H54 (cell line): ENCODE data around the gene NUDCD3.

ENCODE experiments used
- DNase-seq: peaks from one replicate; pipeline ENCODE4 v3.0.0; 2011; ENCODE audit warnings: low spot score, mixed read lengths; ENCODE audit not compliant: insufficient read length
- FAIRE-seq: peaks from 3 replicates; lab custom pipeline; 2011; peaks lifted over from hg19 to GRCh38; lab: Jason Lieb, UNC
- POLR2A ChIP-seq: IDR thresholded peaks from 2 replicates; pipeline ENCODE4 v1.6.1; 2011; ENCODE audit warnings: low read depth, mild to moderate bottlenecking, low read length

NUDCD3 gene

GRCh38 chr7:44490351-44491200 lies at the start of gene NUDCD3:
Gene NUDCD3, minus strand, starts transcription at chr7:44490658. Its CDS starts 58 bp downstream, at chr7:44490600.
- peak; percentile 88 for TF ChIP-seq POLR2A
- DNase-seq (peak; percentile 97), FAIRE-seq (peak; percentile 53)

GRCh38 chr7:44539669-44540506 lies 49.4 kb upstream of the NUDCD3 start:
- DNase-seq (no peak), FAIRE-seq (no peak)
- no peak for TF ChIP-seq POLR2A

DNA sequence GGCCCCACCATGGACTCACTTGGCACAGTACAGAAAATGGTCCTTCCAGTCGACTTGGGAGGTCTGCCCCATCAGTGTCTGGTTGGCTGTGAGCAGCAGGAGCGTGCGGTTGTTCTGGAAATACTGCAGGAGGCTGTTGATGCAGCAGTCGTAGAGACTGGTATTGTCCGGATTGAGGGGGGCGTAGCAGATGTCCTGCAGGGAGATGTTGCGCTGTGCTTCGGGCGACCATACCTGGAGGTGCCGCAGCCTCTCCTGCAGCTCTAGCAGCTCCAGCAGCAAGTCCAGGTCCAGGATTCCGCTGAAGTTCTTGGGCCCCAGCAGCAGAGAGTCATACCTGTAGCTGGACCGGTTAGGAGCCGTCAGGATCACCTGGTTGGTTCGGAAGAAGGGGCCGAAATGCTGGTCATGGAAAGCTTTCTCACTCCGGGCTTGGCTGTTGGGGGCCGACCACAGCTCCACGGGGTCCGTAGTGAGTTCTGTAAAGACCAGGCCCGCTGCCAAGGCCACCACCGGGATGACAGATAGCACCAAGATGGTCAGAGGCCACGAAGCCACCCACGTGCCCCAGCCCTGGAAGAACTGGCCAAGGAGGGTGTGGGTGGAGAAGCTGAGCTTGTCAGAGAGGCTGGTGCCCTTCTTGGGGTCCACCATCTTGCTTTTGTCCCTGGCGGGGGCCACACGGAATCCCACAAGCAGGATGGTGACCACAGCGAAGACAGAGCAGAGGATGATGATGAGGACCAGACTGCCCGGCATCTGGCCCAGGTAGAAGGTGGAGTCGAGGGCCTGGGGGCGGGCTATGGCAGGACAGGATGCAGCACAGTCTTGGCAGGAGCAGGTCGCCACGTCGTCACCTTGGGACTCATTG lies 48.6 kb upstream of the NUDCD3 start:
- TF ChIP-seq POLR2A, result no peak
- FAIRE-seq (no peak), DNase-seq (no peak)

GRCh38 chr7:44538093-44538797 lies 47.8 kb upstream of the NUDCD3 start:
- DNase-seq (no peak), FAIRE-seq (no peak)
- no peak for TF ChIP-seq POLR2A

DNA sequence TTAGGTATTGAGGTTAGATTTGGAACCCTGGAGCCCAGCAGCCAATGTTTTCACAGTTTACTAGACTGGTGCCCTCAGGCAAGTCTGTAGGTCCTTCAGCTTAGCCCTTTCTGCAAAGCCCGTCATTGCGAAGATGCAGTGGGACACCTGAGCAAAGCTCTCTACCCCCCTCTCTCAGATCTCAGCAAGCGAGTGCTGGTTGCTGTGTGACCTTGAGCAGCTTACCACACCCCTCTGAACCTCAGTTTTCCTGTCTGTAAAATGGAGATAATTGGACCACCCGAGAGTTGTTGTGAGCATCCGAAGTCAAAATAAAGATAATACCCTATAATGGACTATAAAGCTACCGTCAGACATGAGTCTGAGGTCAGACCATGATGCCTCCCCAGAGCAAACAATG lies 47.0 kb upstream of the NUDCD3 start:
- FAIRE-seq (no peak), DNase-seq (no peak)
- TF ChIP-seq POLR2A, result no peak

- TF ChIP-seq POLR2A, result no peak
- DNase-seq, result no peak
- FAIRE-seq, result no peak
These were observed 45.6 kb upstream of the NUDCD3 start for GRCh38 chr7:44536090-44536489.

DNA sequence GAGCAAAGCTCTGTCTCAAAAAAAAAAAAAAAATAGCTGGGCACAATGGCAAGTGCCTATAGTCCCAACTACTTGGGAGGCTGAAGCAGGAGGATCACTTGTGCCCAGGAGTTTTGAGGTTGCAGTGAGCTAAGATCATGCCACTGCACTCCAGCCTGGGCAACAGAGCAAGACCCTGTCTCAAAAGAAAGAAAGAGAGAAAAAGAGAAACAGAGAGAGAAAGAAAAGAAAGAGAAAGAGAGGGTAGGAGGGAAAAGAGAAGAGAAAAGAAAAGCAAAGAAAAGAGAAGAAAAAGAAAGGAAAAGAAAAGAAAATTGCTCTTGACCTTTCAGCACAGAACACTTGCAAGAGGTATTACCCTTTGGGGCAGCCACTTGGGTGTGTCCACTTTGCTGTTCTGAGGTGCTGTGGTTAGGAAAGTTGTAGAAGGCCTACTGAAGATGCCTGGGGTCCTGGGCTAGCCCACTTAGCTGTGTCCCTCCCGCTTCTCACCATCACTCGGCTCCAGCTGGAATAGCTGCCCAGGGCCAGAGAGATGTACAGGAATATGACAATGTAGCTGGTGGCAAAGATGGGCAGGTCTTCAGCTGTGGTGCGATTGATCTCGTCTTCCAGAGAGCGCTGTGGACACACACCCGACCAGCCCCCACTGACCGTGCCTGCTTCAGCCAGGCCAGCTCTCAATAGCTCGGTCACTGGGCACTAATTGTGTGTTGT lies 45.0 kb upstream of the NUDCD3 start:
- no peak for FAIRE-seq
- DNase-seq, result no peak
- no peak for TF ChIP-seq POLR2A

DNA sequence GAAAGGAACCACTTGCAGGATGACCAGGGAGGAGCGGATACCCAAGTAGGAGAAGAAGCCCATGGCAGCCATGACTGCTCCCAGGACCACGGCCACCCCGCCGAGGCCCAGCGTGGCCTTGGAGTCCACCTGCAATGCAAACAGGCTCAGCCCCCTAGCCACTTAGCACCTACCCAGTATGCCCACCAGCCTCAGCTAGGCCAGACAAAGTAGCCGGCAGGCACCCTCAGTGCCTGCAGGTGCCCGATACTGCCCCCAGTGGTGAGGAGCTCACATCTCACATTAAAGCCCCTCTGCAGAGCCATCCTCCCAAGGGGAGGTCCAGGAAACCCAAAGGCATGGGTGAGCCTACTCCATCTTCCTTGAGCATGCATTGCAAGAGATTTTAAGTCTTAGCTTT lies 44.0 kb upstream of the NUDCD3 start:
- FAIRE-seq, result no peak
- peak; percentile 94 for DNase-seq
- TF ChIP-seq POLR2A, result no peak

GRCh38 chr7:44534087-44534486 lies 43.6 kb upstream of the NUDCD3 start:
- no peak for TF ChIP-seq POLR2A
- no peak for FAIRE-seq
- no peak for DNase-seq

DNA sequence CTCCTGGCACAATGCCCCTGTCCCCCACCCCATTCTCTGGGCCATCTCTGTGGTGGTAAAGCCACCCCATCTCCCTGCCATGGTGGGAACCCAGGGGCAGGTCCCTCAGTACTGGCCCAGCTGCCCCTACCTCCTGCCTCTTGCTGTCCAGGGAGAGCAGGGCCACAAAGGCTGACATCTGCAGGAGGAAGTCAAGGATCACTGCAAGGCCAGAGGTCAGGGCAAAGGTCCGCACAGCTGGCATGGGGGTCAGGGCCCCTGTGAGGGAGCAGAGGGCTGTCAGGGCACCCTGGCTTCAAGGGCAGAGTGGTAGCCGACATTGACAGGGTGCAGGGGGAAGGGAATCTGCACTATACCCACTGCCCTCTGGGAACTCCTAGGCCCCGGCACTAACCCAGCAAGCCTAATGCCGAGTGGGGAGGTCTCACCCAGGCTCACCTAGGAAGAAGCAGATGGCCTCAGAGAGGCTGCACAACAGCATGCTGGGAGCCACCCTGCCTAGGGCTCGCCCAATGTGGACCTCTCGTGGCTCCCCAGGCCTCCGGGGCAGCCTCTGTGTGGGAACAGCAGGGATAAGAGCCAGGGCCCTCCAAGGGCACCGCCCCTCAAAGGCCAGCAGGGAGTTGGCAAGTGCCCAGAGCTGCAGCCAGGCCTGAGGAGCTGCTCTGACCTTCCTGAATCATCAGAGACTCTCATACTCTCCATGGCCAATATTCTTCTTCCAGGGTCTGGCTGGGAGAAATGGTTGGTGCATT lies 43.0 kb upstream of the NUDCD3 start:
- FAIRE-seq (no peak), DNase-seq (peak; percentile 82)
- no peak for TF ChIP-seq POLR2A

GRCh38 chr7:44531421-44532380 lies 41.2 kb upstream of the NUDCD3 start:
- no peak for DNase-seq
- TF ChIP-seq POLR2A, result 0 out of 2 replicates have a peak, but pooled peaks have one; percentile 14
- FAIRE-seq, result no peak
